ENCODE data around the gene STKLD1.

Gene STKLD1

GRCh38 chr9:133368249-133368881, 7.8 kb upstream of the STKLD1 start:
- no peaks in the 10 kb centered on the region for H3K9me2 ChIP-seq (replicated peaks; ENCODE audit: control insufficient read depth, low read length)
- H3K27ac ChIP-seq (ENCODE audit: low read depth, low read length) = no peak overlapping the region
- H3K79me2 ChIP-seq (ENCODE audit: control insufficient read depth, low read length) = peaks cover 73% of the 10 kb centered on the region
- H3K27me3 ChIP-seq (ENCODE audit: control insufficient read depth, low read length) = no peaks in the 10 kb centered on the region
- TF ChIP-seq EZH2phosphoT487 (IDR thresholded peaks at IDR 0.05; ENCODE audit: borderline replicate concordance, low read length) (no peak), CTCF (IDR thresholded peaks at IDR 0.05; ENCODE audit: low read depth, low read length, poor library complexity, severe bottlenecking) (no peak)
- peaks cover 35% of the 10 kb centered on the region for H4K20me1 ChIP-seq (ENCODE audit: control insufficient read depth, insufficient read depth, low read depth, low read length)
- H3K4me2 ChIP-seq (ENCODE audit: low read length) = no peak overlapping the region
- H3F3A ChIP-seq (ENCODE audit: control insufficient read depth, insufficient read depth) = peaks cover 5% of the 10 kb centered on the region; the same call in 1 of the 2 replicates
- peaks cover 94% of the 10 kb centered on the region for H3K36me3 ChIP-seq (ENCODE audit: control insufficient read depth, low read length)
- peaks cover 38% of the 10 kb centered on the region for H3K4me1 ChIP-seq (ENCODE audit: control insufficient read depth, low read length)
- no peaks in the 10 kb centered on the region for H3K9me3 ChIP-seq (ENCODE audit: control insufficient read depth, insufficient read depth, low read length)
- no peak overlapping the region for H3K4me3 ChIP-seq (ENCODE audit: low read length)

GRCh38 chr9:133369422-133369821, 6.7 kb upstream of the STKLD1 start:
- no peak for TF ChIP-seq CTCF (IDR thresholded peaks at IDR 0.05; ENCODE audit: low read depth, low read length, poor library complexity, severe bottlenecking)
- TF ChIP-seq EZH2phosphoT487 (IDR thresholded peaks at IDR 0.05; ENCODE audit: borderline replicate concordance, low read length) = no peak
- H3K4me2 ChIP-seq (ENCODE audit: low read length) = no peak overlapping the region

GRCh38 chr9:133369933-133370332, 6.2 kb upstream of the STKLD1 start:
- Histone ChIP-seq H3K36me3 (ENCODE audit: control insufficient read depth, low read length) (peaks cover 87% of the 10 kb centered on the region), H3K9me2 (replicated peaks; ENCODE audit: control insufficient read depth, low read length) (no peaks in the 10 kb centered on the region), H3K79me2 (ENCODE audit: control insufficient read depth, low read length) (peaks cover 89% of the 10 kb centered on the region), H3K4me2 (ENCODE audit: low read length) (peak overlapping the region; percentile 76), H3K4me1 (ENCODE audit: control insufficient read depth, low read length) (peaks cover 47% of the 10 kb centered on the region), H3K27me3 (ENCODE audit: control insufficient read depth, low read length) (no peaks in the 10 kb centered on the region), H4K20me1 (ENCODE audit: control insufficient read depth, insufficient read depth, low read depth, low read length) (peaks cover 35% of the 10 kb centered on the region), H3K27ac (ENCODE audit: low read depth, low read length) (peak overlapping the region; percentile 71; the same call in 1 of the 2 replicates), H3F3A (ENCODE audit: control insufficient read depth, insufficient read depth) (peaks cover 5% of the 10 kb centered on the region; the same call in 1 of the 2 replicates), H3K4me3 (ENCODE audit: low read length) (no peak overlapping the region; the same call in 1 of the 2 replicates), H3K9me3 (ENCODE audit: control insufficient read depth, insufficient read depth, low read length) (no peaks in the 10 kb centered on the region)
- no peak for TF ChIP-seq EZH2phosphoT487 (IDR thresholded peaks at IDR 0.05; ENCODE audit: borderline replicate concordance, low read length)
- TF ChIP-seq CTCF (IDR thresholded peaks at IDR 0.05; ENCODE audit: low read depth, low read length, poor library complexity, severe bottlenecking) = no peak

More at GRCh38 chr9:133369422-133369821, 6.7 kb upstream of the STKLD1 start:
- H3K79me2 ChIP-seq (ENCODE audit: control insufficient read depth, low read length) = peaks cover 84% of the 10 kb centered on the region
- H4K20me1 ChIP-seq (ENCODE audit: control insufficient read depth, insufficient read depth, low read depth, low read length) = peaks cover 32% of the 10 kb centered on the region
- H3F3A ChIP-seq (ENCODE audit: control insufficient read depth, insufficient read depth) = peaks cover 5% of the 10 kb centered on the region; the same call in 1 of the 2 replicates
- H3K4me3 ChIP-seq (ENCODE audit: low read length) = no peak overlapping the region
- H3K4me1 ChIP-seq (ENCODE audit: control insufficient read depth, low read length) = peaks cover 44% of the 10 kb centered on the region
- H3K9me3 ChIP-seq (ENCODE audit: control insufficient read depth, insufficient read depth, low read length) = no peaks in the 10 kb centered on the region
- no peaks in the 10 kb centered on the region for H3K9me2 ChIP-seq (replicated peaks; ENCODE audit: control insufficient read depth, low read length)
- no peaks in the 10 kb centered on the region for H3K27me3 ChIP-seq (ENCODE audit: control insufficient read depth, low read length)
- no peak overlapping the region for H3K27ac ChIP-seq (ENCODE audit: low read depth, low read length)
- peaks cover 90% of the 10 kb centered on the region for H3K36me3 ChIP-seq (ENCODE audit: control insufficient read depth, low read length)
